K562 (cell line): ENCODE measurements around the gene ZNF23. TPM values are rescaled to one million over a fixed set of nuclear protein-coding genes. Genes with fewer than 3 reads are reported as not detected.

Source experiments
- CTBP1 ChIP-seq: fragments of 450-650 bp; IDR thresholded peaks from 2 replicates; pipeline ENCODE4 v1.6.1; 2016; ENCODE audit warnings: borderline replicate concordance
- HMGN3 ChIP-seq: IDR thresholded peaks from 2 replicates; pipeline ENCODE4 v1.6.1; 2011; ENCODE audit warnings: borderline replicate concordance, low read depth, mild to moderate bottlenecking, mixed read lengths, low read length; ENCODE audit not compliant: insufficient read length; ENCODE audit errors: extremely low read depth
- MTA2 ChIP-seq: fragments of 450-650 bp; IDR thresholded peaks from 2 replicates; pipeline ENCODE4 v1.6.1; 2016; ENCODE audit warnings: low read depth
- NR1H2 ChIP-seq: sonication (generic); formaldehyde crosslinking; IDR thresholded peaks from 2 replicates; pipeline ENCODE4 v1.4.0; 2020; ENCODE audit warnings: mild to moderate bottlenecking, missing genetic modification reagents
- NRF1 ChIP-seq, 2 experiments: fragments of 450-650 bp; IDR thresholded peaks in 1 of 2; conservative IDR thresholded peaks in 1 of 2; 2 replicates each; pipeline ENCODE4 v1.6.1; 2014; ENCODE audit warnings: mild to moderate bottlenecking in 2 of 2
- PPARD ChIP-seq: fragments of 250-450 bp; sonication (Bioruptor Pico); IDR thresholded peaks from 2 replicates; pipeline ENCODE4 v1.8.0; 2022; ENCODE audit warnings: inconsistent platforms, mild to moderate bottlenecking, moderate library complexity
- RBM25 ChIP-seq: fragments of 200-400 bp; formaldehyde crosslinking; IDR thresholded peaks from 2 replicates; pipeline ENCODE4 v1.6.1; 2018; ENCODE audit warnings: low read length, low read depth, moderate library complexity; ENCODE audit not compliant: severe bottlenecking
- STAT5A ChIP-seq: IDR thresholded peaks from 2 replicates; pipeline ENCODE4 v1.6.1; 2012; ENCODE audit warnings: low read length, inconsistent platforms, borderline replicate concordance
- TAL1 ChIP-seq: fragments of 450-650 bp; IDR thresholded peaks from 2 replicates; pipeline ENCODE4 v1.6.1; 2016; ENCODE audit warnings: mild to moderate bottlenecking
- ZC3H8 ChIP-seq: fragments of 450-650 bp; IDR thresholded peaks from 2 replicates; pipeline ENCODE4 v1.6.1; 2017
- ZNF239 ChIP-seq: fragments of 250-450 bp; sonication (Bioruptor Pico); IDR thresholded peaks from 2 replicates; pipeline ENCODE4 v1.4.0; 2020; ENCODE audit warnings: mild to moderate bottlenecking
- ZNF253 ChIP-seq: fragments of 250-450 bp; sonication (Bioruptor Pico); conservative IDR thresholded peaks from 2 replicates; pipeline ENCODE4 v1.6.1; 2021; ENCODE audit warnings: mild to moderate bottlenecking
- ZNF507 ChIP-seq: conservative IDR thresholded peaks from 2 replicates; pipeline ENCODE4 v1.6.1; 2017; ENCODE audit warnings: missing genetic modification characterization, missing compliant biosample characterization
- polyA plus RNA-seq, 8 experiments: library from polyadenylated mRNA; depleted of rRNA in 4 of 8; stranded (reverse) in 5 of 8; unstranded in 3 of 8; fragments of >200 nt; fragmentation: Nextera tagmentation in 2 of 8; fragmentation: Illumina TruSeq in 1 of 8; extraction: Ambion mirVana in 2 of 8; extraction: Trizol in 1 of 8; gene quantifications; 2 replicates each; pipeline versions ENCODE4 v1.2.1 to v1.2.3, GENCODE V29; 2011 to 2014; ENCODE audit warnings: inconsistent platforms in 1 of 8, missing spikeins in 1 of 8
- total RNA-seq, 7 experiments: library from RNA; depleted of rRNA in 6 of 7; stranded (reverse); fragments of >200 nt in 6 of 7; fragmentation: Illumina TruSeq in 2 of 7; extraction: Trizol in 2 of 7; gene quantifications; 2 replicates each; pipeline versions ENCODE4 v1.2.1 to v1.2.3, GENCODE V29; 2011 to 2021; ENCODE audit warnings: low replicate concordance in 1 of 7
- TF ChIP-seq, protein P1 (sequence below): fragments of 450-650 bp; IDR thresholded peaks from 2 replicates; pipeline ENCODE4 v1.7.1; 2018; ENCODE audit warnings: mild to moderate bottlenecking, low read depth; ENCODE audit not compliant: partially characterized antibody
- TF ChIP-seq, protein P2 (sequence below): fragments of 250-450 bp; sonication (Bioruptor Pico); IDR thresholded peaks from 2 replicates; pipeline ENCODE4 v1.4.0; 2020; ENCODE audit warnings: borderline replicate concordance
- TF ChIP-seq, protein P3 (sequence below): fragments of 450-650 bp; IDR thresholded peaks from 2 replicates; pipeline ENCODE4 v1.6.1; 2014; ENCODE audit warnings: low read depth, mild to moderate bottlenecking, moderate library complexity, borderline replicate concordance
- TF ChIP-seq, protein P4 (sequence below): fragments of 250-450 bp; sonication (Bioruptor Pico); IDR thresholded peaks from 2 replicates; pipeline ENCODE4 v1.5.0; 2021
- TF ChIP-seq, protein P5 (sequence below): fragments of 200-400 bp; formaldehyde crosslinking; IDR thresholded peaks from 2 replicates; pipeline ENCODE4 v1.6.1; 2017; ENCODE audit warnings: mild to moderate bottlenecking, low read depth, low read length, moderate library complexity

ZNF23 gene
- total and polyA plus RNA-seq, 9 of the 15 experiments (the other 6 are each of a cell fraction or from before 2014, with no cell fraction given), result 4.7 to 13.4 (median 11.2) TPM

DNA sequence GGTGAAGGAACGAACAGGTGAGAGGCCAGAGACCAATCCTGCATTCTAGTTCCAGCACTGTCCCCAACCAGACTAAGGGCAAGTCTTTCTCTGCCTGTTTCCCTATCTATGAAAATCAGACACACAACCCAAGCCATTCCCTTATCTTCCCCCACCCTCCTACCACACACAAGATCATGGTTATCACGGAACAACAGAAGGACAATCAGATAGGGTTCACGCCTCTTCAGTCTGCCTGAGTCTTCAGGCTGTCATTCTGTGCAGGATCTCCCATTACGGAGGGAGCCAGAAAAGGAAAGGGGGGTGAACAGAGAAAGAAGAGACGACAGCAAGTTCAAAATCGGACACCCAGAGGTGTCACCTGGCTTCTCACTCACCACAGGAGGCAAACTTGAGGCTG is 31.3 kb downstream of the ZNF23 start (continued):
- TF ChIP-seq, protein P1, sequence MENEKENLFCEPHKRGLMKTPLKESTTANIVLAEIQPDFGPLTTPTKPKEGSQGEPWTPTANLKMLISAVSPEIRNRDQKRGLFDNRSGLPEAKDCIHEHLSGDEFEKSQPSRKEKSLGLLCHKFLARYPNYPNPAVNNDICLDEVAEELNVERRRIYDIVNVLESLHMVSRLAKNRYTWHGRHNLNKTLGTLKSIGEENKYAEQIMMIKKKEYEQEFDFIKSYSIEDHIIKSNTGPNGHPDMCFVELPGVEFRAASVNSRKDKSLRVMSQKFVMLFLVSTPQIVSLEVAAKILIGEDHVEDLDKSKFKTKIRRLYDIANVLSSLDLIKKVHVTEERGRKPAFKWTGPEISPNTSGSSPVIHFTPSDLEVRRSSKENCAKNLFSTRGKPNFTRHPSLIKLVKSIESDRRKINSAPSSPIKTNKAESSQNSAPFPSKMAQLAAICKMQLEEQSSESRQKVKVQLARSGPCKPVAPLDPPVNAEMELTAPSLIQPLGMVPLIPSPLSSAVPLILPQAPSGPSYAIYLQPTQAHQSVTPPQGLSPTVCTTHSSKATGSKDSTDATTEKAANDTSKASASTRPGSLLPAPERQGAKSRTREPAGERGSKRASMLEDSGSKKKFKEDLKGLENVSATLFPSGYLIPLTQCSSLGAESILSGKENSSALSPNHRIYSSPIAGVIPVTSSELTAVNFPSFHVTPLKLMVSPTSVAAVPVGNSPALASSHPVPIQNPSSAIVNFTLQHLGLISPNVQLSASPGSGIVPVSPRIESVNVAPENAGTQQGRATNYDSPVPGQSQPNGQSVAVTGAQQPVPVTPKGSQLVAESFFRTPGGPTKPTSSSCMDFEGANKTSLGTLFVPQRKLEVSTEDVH, result no peak
- TF ChIP-seq, protein P2, sequence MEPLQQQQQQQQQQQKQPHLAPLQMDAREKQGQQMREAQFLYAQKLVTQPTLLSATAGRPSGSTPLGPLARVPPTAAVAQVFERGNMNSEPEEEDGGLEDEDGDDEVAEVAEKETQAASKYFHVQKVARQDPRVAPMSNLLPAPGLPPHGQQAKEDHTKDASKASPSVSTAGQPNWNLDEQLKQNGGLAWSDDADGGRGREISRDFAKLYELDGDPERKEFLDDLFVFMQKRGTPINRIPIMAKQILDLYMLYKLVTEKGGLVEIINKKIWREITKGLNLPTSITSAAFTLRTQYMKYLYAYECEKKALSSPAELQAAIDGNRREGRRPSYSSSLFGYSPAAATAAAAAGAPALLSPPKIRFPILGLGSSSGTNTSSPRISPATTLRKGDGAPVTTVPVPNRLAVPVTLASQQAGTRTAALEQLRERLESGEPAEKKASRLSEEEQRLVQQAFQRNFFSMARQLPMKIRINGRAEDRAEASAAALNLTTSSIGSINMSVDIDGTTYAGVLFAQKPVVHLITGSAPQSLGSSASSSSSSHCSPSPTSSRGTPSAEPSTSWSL (CRISPR knock-in tag), result no peak
- TF ChIP-seq, protein P3, sequence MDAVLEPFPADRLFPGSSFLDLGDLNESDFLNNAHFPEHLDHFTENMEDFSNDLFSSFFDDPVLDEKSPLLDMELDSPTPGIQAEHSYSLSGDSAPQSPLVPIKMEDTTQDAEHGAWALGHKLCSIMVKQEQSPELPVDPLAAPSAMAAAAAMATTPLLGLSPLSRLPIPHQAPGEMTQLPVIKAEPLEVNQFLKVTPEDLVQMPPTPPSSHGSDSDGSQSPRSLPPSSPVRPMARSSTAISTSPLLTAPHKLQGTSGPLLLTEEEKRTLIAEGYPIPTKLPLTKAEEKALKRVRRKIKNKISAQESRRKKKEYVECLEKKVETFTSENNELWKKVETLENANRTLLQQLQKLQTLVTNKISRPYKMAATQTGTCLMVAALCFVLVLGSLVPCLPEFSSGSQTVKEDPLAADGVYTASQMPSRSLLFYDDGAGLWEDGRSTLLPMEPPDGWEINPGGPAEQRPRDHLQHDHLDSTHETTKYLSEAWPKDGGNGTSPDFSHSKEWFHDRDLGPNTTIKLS, result no peak
- TF ChIP-seq HMGN3 (peak; percentile 70), CTBP1 (peak; percentile 84), ZC3H8 (no peak), ZNF239 (CRISPR knock-in tag) (peak; percentile 10; the same call in 1 of the 2 replicates), STAT5A (peak; percentile 78; the same call in 1 of the 2 replicates), ZNF507 (tag) (no peak), RBM25 (no peak), PPARD (no peak), MTA2 (peak; percentile 98), NR1H2 (CRISPR knock-in tag) (no peak), NRF1 (conservative IDR thresholded peaks at IDR 0.05 in 1 of 2, IDR thresholded peaks at IDR 0.05 in 1 of 2) (peak in 1 of 2 experiments; percentile 31; a peak in 1 of 4 replicates), ZNF253 (CRISPR knock-in tag) (no peak), TAL1 (peak; percentile 98)
- TF ChIP-seq, protein P4, sequence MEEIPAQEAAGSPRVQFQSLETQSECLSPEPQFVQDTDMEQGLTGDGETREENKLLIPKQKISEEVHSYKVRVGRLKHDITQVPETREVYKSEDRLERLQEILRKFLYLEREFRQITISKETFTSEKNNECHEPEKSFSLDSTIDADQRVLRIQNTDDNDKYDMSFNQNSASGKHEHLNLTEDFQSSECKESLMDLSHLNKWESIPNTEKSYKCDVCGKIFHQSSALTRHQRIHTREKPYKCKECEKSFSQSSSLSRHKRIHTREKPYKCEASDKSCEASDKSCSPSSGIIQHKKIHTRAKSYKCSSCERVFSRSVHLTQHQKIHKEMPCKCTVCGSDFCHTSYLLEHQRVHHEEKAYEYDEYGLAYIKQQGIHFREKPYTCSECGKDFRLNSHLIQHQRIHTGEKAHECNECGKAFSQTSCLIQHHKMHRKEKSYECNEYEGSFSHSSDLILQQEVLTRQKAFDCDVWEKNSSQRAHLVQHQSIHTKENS, result no peak
- TF ChIP-seq, protein P5, sequence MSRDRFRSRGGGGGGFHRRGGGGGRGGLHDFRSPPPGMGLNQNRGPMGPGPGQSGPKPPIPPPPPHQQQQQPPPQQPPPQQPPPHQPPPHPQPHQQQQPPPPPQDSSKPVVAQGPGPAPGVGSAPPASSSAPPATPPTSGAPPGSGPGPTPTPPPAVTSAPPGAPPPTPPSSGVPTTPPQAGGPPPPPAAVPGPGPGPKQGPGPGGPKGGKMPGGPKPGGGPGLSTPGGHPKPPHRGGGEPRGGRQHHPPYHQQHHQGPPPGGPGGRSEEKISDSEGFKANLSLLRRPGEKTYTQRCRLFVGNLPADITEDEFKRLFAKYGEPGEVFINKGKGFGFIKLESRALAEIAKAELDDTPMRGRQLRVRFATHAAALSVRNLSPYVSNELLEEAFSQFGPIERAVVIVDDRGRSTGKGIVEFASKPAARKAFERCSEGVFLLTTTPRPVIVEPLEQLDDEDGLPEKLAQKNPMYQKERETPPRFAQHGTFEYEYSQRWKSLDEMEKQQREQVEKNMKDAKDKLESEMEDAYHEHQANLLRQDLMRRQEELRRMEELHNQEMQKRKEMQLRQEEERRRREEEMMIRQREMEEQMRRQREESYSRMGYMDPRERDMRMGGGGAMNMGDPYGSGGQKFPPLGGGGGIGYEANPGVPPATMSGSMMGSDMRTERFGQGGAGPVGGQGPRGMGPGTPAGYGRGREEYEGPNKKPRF, result no peak
